CD4-positive, alpha-beta T cell treated with Interferon alpha-2 for 1 hour (primary cell): Measurements from ENCODE around the gene CEP57L1.

Source experiments
- DNase-seq, 2 donors: peaks; one replicate each; pipeline ENCODE4 v3.0.0-alpha.2; 2020 to 2022

Gene CEP57L1

GRCh38 chr6:109095036-109095834 lies at the start of gene CEP57L1:
Gene CEP57L1, plus strand, starts transcription at chr6:109095507. Its CDS starts 49,715 bp downstream, at chr6:109145222.
- DNase-seq = peak; percentile 95 to 96

GRCh38 chr6:109048176-109048575 lies 47.1 kb upstream of the CEP57L1 start:
- DNase-seq = no peak

- DNase-seq = no peak
Measured at GRCh38 chr6:109048670-109049415, 46.5 kb upstream of the CEP57L1 start.

- DNase-seq = no peak
Measured at GRCh38 chr6:109050012-109050411, 45.3 kb upstream of the CEP57L1 start.

- no peak for DNase-seq
Measured at GRCh38 chr6:109050447-109051102, 44.7 kb upstream of the CEP57L1 start.

- no peak for DNase-seq
Measured at GRCh38 chr6:109051301-109052017, 43.8 kb upstream of the CEP57L1 start.

- DNase-seq = no peak
Measured at GRCh38 chr6:109052018-109052651, 43.2 kb upstream of the CEP57L1 start.

GRCh38 chr6:109052852-109053251 lies 42.5 kb upstream of the CEP57L1 start:
- no peak for DNase-seq

- no peak for DNase-seq
Measured at GRCh38 chr6:109053336-109053735, 42.0 kb upstream of the CEP57L1 start.

GRCh38 chr6:109055771-109056235 lies 39.5 kb upstream of the CEP57L1 start:
- DNase-seq = no peak

- no peak for DNase-seq
Measured at GRCh38 chr6:109056661-109057060, 38.6 kb upstream of the CEP57L1 start.

GRCh38 chr6:109058620-109059019 lies 36.7 kb upstream of the CEP57L1 start:
- DNase-seq = no peak

- no peak for DNase-seq
Measured at GRCh38 chr6:109059153-109059552, 36.2 kb upstream of the CEP57L1 start.

- DNase-seq = peak; percentile 19 to 70
Measured at GRCh38 chr6:109059571-109060021, 35.7 kb upstream of the CEP57L1 start.

- DNase-seq = no peak
Measured at GRCh38 chr6:109060571-109060970, 34.7 kb upstream of the CEP57L1 start.

GRCh38 chr6:109062216-109062615 lies 33.1 kb upstream of the CEP57L1 start:
- DNase-seq = no peak

GRCh38 chr6:109062767-109063352 lies 32.4 kb upstream of the CEP57L1 start:
- no peak for DNase-seq

GRCh38 chr6:109069746-109070145 lies 25.6 kb upstream of the CEP57L1 start:
- DNase-seq = no peak

- no peak for DNase-seq
Measured at GRCh38 chr6:109071125-109071917, 24.0 kb upstream of the CEP57L1 start.

- DNase-seq = peak; percentile 60 to 83
Measured at GRCh38 chr6:109073344-109074132, 21.8 kb upstream of the CEP57L1 start.
